Measurements from ENCODE around the gene CRIP2. TPM values are rescaled to one million over a fixed set of nuclear protein-coding genes. Genes with fewer than 3 reads are reported as not detected.

Gene CRIP2
- total and polyA plus RNA-seq, 7 donors, result 23.1 to 71.8 (median 32.2) TPM

GRCh38 chr14:105448706-105449111, 25.9 kb upstream of the CRIP2 start:
- DNase-seq (peak; percentile 76 to 88), ATAC-seq (peak; percentile 83 to 94 (median 88))
- Histone ChIP-seq H3K36me3 (ENCODE audit: insufficient read depth in 1 of 2, low read depth in 1 of 2) (peaks cover 0 to 37% of the 10 kb centered on the region in 2 donors), H3K27ac (no peak overlapping the region), H3K27me3 (ENCODE audit: insufficient read depth in 3 of 3, low read length in 2 of 3) (no peaks in the 10 kb centered on the region), H3K4me3 (peak overlapping the region; percentile 2), H3K4me1 (peaks cover 6% of the 10 kb centered on the region), H3K9me3 (no peaks in the 10 kb centered on the region)
- TF ChIP-seq, protein P1, sequence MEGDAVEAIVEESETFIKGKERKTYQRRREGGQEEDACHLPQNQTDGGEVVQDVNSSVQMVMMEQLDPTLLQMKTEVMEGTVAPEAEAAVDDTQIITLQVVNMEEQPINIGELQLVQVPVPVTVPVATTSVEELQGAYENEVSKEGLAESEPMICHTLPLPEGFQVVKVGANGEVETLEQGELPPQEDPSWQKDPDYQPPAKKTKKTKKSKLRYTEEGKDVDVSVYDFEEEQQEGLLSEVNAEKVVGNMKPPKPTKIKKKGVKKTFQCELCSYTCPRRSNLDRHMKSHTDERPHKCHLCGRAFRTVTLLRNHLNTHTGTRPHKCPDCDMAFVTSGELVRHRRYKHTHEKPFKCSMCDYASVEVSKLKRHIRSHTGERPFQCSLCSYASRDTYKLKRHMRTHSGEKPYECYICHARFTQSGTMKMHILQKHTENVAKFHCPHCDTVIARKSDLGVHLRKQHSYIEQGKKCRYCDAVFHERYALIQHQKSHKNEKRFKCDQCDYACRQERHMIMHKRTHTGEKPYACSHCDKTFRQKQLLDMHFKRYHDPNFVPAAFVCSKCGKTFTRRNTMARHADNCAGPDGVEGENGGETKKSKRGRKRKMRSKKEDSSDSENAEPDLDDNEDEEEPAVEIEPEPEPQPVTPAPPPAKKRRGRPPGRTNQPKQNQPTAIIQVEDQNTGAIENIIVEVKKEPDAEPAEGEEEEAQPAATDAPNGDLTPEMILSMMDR (IDR thresholded peaks at IDR 0.05), result peak; percentile 94
- WGBS, 3 donors, result 15 to 25% (median 19%) methylated on average over 13 to 16 of the region's 16 CpGs
- intact Hi-C loops (cut with DNase I), result loop anchor here (2.0 to 10.0 kb wide), 4 partner anchors 39 to 78 kb away; partner anchors contain the start of genes CRIP1 (in 1 of the 2) and TMEM121 (in 1 of the 2)

DNA sequence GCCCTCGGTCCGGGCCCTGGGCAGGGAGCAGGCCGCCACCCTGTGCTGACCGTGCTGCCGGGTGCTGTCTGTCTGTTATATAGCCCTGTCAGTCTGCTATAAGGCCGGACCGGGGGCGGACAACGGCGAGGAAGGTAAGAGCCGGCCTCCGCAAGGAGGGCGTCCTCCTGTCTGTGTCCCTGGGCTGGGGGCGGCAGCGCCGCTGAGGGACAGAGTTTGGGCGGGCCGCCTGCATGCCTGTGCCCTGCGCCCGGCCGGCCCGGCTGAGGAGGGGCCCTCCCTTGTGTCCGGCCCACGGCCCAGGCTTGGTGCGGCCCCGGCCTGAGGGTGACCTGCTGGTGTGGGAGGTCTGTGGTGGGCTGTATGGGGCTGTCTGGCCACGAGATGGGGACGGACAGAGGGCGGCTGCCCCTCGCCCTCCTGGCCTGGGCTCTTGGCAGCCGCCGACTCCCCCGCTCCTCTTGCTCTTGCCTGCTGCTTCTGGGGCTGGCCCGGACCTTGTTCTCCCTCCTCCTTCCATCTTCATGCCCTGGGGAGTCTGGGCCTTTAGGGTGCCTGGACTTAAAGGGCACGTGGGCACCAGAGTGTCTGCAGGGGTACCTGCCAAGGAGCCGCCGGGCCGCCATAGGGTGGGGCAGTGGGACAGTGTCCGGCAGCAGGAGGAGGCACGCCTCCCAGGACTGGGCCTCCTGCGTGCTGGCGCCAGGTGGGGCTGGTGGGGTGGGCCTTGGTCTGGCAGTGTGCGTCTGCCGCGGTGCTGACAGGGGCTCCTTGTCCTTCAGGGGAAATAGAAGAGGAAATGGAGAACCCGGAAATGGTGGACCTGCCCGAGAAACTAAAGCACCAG, 25.1 kb upstream of the CRIP2 start:
- no peaks in the 10 kb centered on the region for H3K27me3 ChIP-seq (ENCODE audit: insufficient read depth in 3 of 3, low read length in 2 of 3)
- DNase-seq (peak in 1 of 2 donors; percentile 61), ATAC-seq (peak in 2 of 4 donors; percentile 4 to 7)
- no peaks in the 10 kb centered on the region for H3K9me3 ChIP-seq
- TF ChIP-seq, protein P1 (IDR thresholded peaks at IDR 0.05), result no peak
- no peak overlapping the region for H3K4me3 ChIP-seq
- H3K36me3 ChIP-seq (ENCODE audit: insufficient read depth in 1 of 2, low read depth in 1 of 2), result peaks cover 3 to 45% of the 10 kb centered on the region in 2 donors
- H3K4me1 ChIP-seq, result peaks cover 6% of the 10 kb centered on the region
- 86 to 89% (median 86%) methylated on average over 31 to 47 of the region's 47 CpGs for WGBS, 3 donors
- intact Hi-C loops (cut with DNase I), result loop anchor here (2.0 to 10.0 kb wide), 4 partner anchors 38 to 79 kb away; partner anchors contain the start of genes CRIP1 (in 1 of the 2) and TMEM121 (in 1 of the 2)
- H3K27ac ChIP-seq, result no peak overlapping the region

- peaks cover 3 to 51% of the 10 kb centered on the region in 2 donors for H3K36me3 ChIP-seq (ENCODE audit: insufficient read depth in 1 of 2, low read depth in 1 of 2)
- 86 to 95% (median 92%) methylated on average over 17 to 22 of the region's 22 CpGs for WGBS, 3 donors
- H3K4me3 ChIP-seq, result no peak overlapping the region
- H3K27me3 ChIP-seq (ENCODE audit: insufficient read depth in 3 of 3, low read length in 2 of 3), result no peaks in the 10 kb centered on the region
- no peaks in the 10 kb centered on the region for H3K9me3 ChIP-seq
- DNase-seq (no peak), ATAC-seq (no peak)
- no peak overlapping the region for H3K27ac ChIP-seq
- H3K4me1 ChIP-seq, result peaks cover 6% of the 10 kb centered on the region
- intact Hi-C loops (cut with DNase I), result no loop called here
- TF ChIP-seq, protein P1 (IDR thresholded peaks at IDR 0.05), result no peak
These were observed 24.5 kb upstream of the CRIP2 start for GRCh38 chr14:105450123-105450505.

DNA sequence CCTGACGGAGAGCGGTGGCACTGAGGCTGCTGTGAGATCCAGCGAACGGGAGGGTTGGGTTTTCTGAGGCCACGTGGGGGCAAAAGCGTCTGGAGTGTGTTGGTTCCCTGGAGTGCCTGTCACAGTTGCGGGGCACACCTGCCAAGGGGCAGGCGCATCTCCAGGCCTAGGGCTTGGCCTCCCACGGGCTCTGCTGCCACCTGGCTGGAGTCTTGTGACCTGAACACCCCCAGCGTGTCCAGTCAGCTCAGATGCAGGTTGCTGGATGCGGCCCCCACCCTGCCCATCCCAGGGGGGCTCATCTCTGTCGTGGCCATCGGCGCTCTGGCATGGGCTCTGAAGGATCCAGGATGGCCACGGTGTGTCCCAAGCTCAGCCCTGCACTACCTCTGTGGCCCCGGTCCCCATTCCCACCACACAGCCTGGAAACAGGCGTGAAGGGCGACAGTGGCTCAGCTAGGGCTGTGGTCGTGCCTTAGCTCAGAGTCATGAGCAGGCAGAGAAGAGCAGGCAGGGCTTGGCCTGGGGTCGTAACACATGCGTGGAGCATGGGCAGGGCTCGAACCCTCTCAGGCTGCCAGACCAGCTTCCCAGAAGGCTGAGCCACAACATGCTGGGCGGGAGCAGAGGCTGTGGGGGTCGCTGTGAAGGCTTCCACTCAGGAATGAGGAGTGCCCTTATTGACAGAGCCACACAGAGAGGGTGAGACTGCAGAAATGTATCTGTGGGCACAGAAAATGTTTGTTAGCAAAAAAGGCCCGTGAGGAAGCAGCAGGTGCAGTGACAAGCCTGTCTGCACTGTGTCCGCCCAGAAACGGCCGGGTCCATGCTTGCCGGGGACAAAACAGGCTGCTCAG, 23.5 kb upstream of the CRIP2 start:
- intact Hi-C loops (cut with DNase I), result no loop called here
- 83 to 89% (median 87%) methylated on average over 27 to 29 of the region's 29 CpGs for WGBS, 3 donors
- no peak for DNase-seq
- TF ChIP-seq, protein P1 (IDR thresholded peaks at IDR 0.05), result no peak
- Histone ChIP-seq H3K36me3 (ENCODE audit: insufficient read depth in 1 of 2, low read depth in 1 of 2) (peaks cover 5 to 60% of the 10 kb centered on the region in 2 donors), H3K4me1 (peaks cover 6% of the 10 kb centered on the region), H3K4me3 (no peak overlapping the region), H3K27ac (no peak overlapping the region), H3K9me3 (no peaks in the 10 kb centered on the region), H3K27me3 (ENCODE audit: insufficient read depth in 3 of 3, low read length in 2 of 3) (no peaks in the 10 kb centered on the region)
- ATAC-seq, result no peak
